Measurements from ENCODE around the gene FRMPD4. TPM values are rescaled to one million over a fixed set of nuclear protein-coding genes. Genes with fewer than 3 reads are reported as not detected.

The FRMPD4 gene
- total and polyA plus RNA-seq, 9 donors = 0.01 to 0.20 (median 0.05) TPM; not detected in 6

GRCh38 chrX:12582649-12583048, 444.4 kb downstream of the FRMPD4 start:
- Histone ChIP-seq H3K9me3 (no peaks in the 10 kb centered on the region), H3K27ac (no peak overlapping the region), H3K4me1 (ENCODE audit: insufficient read depth) (no peaks in the 10 kb centered on the region), H3K27me3 (no peaks in the 10 kb centered on the region), H3K4me3 (no peak overlapping the region), H3K36me3 (no peaks in the 10 kb centered on the region)
- TF ChIP-seq CTCF (IDR thresholded peaks at IDR 0.05) = no peak
- TF ChIP-seq POLR2A (IDR thresholded peaks at IDR 0.05) = no peak
- TF ChIP-seq EP300 (IDR thresholded peaks at IDR 0.05) = no peak
- no peak for DNase-seq
- intact Hi-C loops (cut with DNase I) = no loop called here
- 66 to 76% (median 70%) methylated on average over 4 of the region's 4 CpGs for WGBS, 3 donors

- no peak for DNase-seq
- intact Hi-C loops (cut with DNase I) = no loop called here
- no peak overlapping the region for H3K4me3 ChIP-seq
- H3K36me3 ChIP-seq = no peaks in the 10 kb centered on the region
- H3K4me1 ChIP-seq (ENCODE audit: insufficient read depth) = no peaks in the 10 kb centered on the region
- H3K9me3 ChIP-seq = no peaks in the 10 kb centered on the region
- WGBS, 3 donors = 59 to 75% (median 74%) methylated on average over 25 of the region's 25 CpGs
- no peak for TF ChIP-seq CTCF (IDR thresholded peaks at IDR 0.05)
- no peak for TF ChIP-seq POLR2A (IDR thresholded peaks at IDR 0.05)
- no peak for TF ChIP-seq EP300 (IDR thresholded peaks at IDR 0.05)
- no peaks in the 10 kb centered on the region for H3K27me3 ChIP-seq
- H3K27ac ChIP-seq = no peak overlapping the region
Measured at GRCh38 chrX:12583543-12583942, 445.3 kb downstream of the FRMPD4 start.

GRCh38 chrX:12595720-12596119, 457.4 kb downstream of the FRMPD4 start:
- no peak for DNase-seq
- no peaks in the 10 kb centered on the region for H3K9me3 ChIP-seq
- no peaks in the 10 kb centered on the region for H3K36me3 ChIP-seq
- TF ChIP-seq CTCF (IDR thresholded peaks at IDR 0.05) (no peak), POLR2A (IDR thresholded peaks at IDR 0.05) (no peak), EP300 (IDR thresholded peaks at IDR 0.05) (no peak)
- H3K4me3 ChIP-seq = no peak overlapping the region
- intact Hi-C loops (cut with DNase I) = no loop called here
- H3K4me1 ChIP-seq (ENCODE audit: insufficient read depth) = no peaks in the 10 kb centered on the region
- H3K27ac ChIP-seq = no peak overlapping the region
- H3K27me3 ChIP-seq = no peaks in the 10 kb centered on the region
- 63 to 67% (median 67%) methylated on average over 1 of the region's 1 CpG for WGBS, 3 donors

- intact Hi-C loops (cut with DNase I) = no loop called here
- TF ChIP-seq POLR2A (IDR thresholded peaks at IDR 0.05) (no peak), EP300 (IDR thresholded peaks at IDR 0.05) (no peak)
- no peaks in the 10 kb centered on the region for H3K4me1 ChIP-seq (ENCODE audit: insufficient read depth)
Measured at GRCh38 chrX:12610079-12610478, 471.8 kb downstream of the FRMPD4 start.

GRCh38 chrX:12611471-12611870, 473.2 kb downstream of the FRMPD4 start:
- TF ChIP-seq CTCF (IDR thresholded peaks at IDR 0.05) (no peak), EP300 (IDR thresholded peaks at IDR 0.05) (no peak)
- intact Hi-C loops (cut with DNase I) = no loop called here
- Histone ChIP-seq H3K4me1 (ENCODE audit: insufficient read depth) (no peaks in the 10 kb centered on the region), H3K27me3 (no peaks in the 10 kb centered on the region), H3K27ac (no peak overlapping the region), H3K9me3 (no peaks in the 10 kb centered on the region), H3K36me3 (no peaks in the 10 kb centered on the region), H3K4me3 (no peak overlapping the region)
- 63 to 74% (median 72%) methylated on average over 4 of the region's 4 CpGs for WGBS, 3 donors
- DNase-seq = no peak

More at GRCh38 chrX:12610079-12610478, 471.8 kb downstream of the FRMPD4 start:
- Histone ChIP-seq H3K27me3 (no peaks in the 10 kb centered on the region), H3K4me3 (no peak overlapping the region), H3K36me3 (no peaks in the 10 kb centered on the region), H3K27ac (no peak overlapping the region), H3K9me3 (no peaks in the 10 kb centered on the region)
- WGBS, 3 donors = 72 to 84% (median 77%) methylated on average over 2 of the region's 2 CpGs
- DNase-seq = no peak
